Measurements from ENCODE around the gene OAS1.
"Not testable (repeated sequence)": the region's sequence is repeated elsewhere in the genome, so short reads cannot be mapped to it uniquely, and the experiment has no call there.

The OAS1 gene

DNA sequence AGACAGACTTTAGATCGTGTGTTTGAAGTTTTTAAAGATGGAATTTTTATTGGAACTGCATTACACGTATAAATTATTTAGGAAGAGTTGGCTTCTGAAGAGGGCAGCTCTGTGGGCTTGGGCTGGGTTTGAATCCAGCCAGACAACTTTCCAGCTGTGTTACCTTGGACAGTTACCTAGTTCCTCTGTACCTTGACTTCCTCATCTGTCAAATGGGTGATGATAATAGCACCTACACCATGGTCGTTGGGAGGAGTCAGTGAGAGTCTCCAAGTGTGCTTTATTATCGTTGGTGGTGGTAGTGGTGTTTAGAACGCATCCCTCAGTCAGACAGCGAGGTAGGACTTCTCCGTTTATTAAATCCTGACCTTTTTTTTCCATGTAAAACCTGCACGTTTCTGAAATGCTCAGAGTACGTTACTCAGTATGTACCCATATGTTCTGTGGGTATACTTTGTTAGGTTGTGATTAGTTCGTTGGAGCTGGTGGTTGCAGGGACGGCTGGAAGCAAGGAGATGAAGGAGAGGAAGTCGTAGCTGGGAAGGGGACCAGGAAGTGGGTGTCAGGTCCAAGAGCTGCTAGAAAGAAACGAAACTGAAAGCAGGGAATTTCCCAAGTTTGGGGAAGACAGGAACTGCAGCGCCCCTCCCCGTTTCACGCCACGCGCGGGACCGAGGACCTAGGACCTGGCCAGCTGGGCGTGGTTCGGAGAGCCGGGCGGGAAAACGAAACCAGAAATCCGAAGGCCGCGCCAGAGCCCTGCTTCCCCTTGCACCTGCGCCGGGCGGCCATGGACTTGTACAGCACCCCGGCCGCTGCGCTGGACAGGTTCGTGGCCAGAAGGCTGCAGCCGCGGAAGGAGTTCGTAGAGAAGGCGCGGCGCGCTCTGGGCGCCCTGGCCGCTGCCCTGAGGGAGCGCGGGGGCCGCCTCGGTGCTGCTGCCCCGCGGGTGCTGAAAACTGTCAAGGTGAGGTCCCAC lies 31.3 kb downstream of the OAS1 start, which contains the start of gene OAS3:
OAS3 (plus strand) TSS at position 734 of the 979 bp plus-strand sequence; CDS start at position 791, 57 bp downstream.
- no peak for DNase-seq

GRCh38 chr12:112938751-112939150 lies 32.0 kb downstream of the OAS1 start:
- DNase-seq = no peak

DNA sequence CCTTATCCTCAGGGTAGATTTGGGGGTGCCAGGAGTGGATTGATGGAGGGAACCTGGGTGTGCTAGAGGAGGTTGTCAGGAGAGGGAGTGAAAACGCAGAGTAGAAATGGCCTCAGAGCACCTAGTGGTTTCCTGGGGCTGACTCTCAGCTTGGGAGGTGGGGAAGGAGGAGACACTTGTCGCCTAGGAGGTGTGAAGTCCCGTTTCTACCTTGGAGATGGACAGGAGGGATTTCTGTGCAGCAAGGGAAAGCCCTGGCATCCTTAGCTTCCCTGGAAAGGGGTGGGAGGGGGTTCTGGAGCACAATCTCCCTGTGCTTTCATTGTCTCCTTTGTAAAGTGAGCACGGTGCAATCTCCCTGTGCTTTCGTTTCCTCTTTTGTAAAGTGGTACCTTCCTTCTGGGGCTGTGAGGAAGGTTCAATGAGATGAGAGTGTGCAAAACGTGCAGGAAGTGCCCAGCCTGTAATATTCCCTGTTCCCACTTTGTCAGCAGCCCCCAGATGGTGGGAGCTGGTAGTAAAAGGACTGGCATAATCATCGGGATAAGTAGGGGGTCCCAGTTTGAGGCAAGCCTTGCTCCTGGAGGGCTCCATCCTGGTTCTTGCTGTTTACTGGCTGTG lies 33.1 kb downstream of the OAS1 start:
- no peak for DNase-seq

DNA sequence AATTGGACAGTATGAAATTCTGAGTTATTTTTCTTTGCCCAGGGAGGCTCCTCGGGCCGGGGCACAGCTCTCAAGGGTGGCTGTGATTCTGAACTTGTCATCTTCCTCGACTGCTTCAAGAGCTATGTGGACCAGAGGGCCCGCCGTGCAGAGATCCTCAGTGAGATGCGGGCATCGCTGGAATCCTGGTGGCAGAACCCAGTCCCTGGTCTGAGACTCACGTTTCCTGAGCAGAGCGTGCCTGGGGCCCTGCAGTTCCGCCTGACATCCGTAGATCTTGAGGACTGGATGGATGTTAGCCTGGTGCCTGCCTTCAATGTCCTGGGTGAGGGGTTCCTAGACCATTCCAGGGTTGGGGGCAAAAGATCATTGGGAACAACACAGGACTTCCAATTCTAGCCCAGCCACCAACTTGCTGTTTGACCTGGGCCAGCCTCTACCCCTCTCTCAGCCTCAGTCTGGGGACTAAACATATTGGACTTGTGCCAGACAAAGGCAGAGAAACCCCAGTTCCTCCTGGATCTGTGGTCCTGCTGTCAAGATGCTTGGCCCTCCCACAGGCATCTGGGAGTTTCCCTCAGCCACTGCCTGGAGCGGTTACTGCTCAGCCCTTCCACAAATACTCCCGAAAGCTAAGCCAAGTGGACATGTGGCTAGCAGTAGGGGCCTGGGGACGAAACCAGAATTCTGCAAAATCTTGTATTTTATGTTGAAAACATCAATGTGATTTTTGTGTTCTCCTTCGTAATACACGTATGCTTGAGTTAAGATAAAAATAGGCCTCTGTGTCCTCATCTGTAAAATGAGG lies 35.0 kb downstream of the OAS1 start:
- DNase-seq = no peak

- DNase-seq = no peak
Measured at GRCh38 chr12:112942572-112942971, 35.8 kb downstream of the OAS1 start.

DNA sequence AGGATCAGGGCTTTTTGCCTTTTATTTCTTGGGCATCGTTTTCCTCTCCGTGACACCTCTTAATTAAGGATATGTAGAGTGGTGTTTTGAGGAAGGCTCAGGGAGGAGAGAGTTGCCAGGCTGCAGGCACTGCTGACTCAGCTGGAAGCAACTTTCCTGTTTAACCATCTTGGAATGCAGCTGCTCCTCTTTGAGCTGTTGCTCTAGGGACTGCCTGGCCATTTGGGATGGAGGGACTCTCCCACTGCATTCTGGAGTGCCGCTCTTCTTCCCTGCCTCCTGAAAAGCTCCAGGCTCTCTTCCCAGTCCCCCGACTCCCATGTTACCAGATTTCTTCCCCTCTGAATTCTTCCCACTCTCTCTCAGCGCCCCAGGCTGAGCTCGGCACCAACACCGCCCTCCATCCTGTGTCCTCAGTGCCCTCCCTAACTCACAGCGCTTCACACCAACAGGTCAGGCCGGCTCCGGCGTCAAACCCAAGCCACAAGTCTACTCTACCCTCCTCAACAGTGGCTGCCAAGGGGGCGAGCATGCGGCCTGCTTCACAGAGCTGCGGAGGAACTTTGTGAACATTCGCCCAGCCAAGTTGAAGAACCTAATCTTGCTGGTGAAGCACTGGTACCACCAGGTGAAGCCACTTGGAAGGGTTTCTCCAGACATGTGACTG lies 37.4 kb downstream of the OAS1 start:
- DNase-seq = no peak

DNA sequence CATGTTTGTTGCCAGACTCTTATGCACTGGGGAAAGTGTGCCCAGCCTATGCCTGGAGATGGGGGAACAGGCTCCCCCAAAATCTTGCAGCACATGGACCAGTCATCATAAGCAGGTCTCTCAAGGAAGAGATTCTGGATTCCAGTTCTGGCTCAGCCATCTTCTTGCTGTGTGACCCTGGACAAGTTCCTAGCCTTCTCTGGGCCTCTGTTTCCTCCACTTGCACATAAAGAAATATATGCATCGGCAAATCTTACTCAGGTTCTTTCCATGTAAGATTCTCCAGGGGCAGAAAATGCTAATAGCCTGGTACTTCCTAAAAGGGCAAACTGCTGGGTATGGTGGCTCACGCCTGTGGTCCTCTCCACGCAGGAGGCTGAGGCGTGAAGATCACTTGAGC lies 38.8 kb downstream of the OAS1 start:
- no peak for DNase-seq

GRCh38 chr12:112946236-112947000 lies 39.7 kb downstream of the OAS1 start:
- no peak for DNase-seq

DNA sequence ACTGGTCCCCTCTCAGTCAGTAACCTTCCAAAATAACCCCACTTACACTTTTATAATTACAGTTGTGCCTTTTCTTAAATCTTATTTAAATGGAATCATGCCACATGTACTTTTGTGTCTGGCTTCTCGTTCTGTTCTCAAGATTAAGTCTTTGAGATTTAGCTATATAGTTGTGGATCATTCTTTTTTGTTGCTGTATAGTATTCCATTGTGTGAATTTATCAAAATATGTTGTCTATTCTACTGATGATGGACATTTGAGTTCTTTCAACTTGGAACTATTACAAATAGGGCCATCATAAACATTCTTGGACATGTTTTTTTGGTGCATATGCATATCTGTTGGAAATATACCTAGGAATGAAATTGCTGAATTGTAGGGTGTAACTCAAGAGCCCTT lies 40.6 kb downstream of the OAS1 start:
- DNase-seq = no peak

GRCh38 chr12:112947761-112948160 lies 41.0 kb downstream of the OAS1 start:
- DNase-seq = no peak

- DNase-seq = no peak
Measured at GRCh38 chr12:112948806-112949205, 42.0 kb downstream of the OAS1 start.

DNA sequence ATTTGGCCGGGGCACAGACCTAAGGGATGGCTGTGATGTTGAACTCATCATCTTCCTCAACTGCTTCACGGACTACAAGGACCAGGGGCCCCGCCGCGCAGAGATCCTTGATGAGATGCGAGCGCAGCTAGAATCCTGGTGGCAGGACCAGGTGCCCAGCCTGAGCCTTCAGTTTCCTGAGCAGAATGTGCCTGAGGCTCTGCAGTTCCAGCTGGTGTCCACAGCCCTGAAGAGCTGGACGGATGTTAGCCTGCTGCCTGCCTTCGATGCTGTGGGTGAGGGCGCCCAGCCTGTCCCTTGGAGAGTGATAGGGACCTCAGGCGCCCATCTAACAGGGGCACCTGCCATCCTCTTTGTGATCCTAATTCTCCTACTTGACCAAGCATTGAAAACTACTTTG lies 43.9 kb downstream of the OAS1 start:
- DNase-seq = no peak

- not testable (repeated sequence) for DNase-seq
Measured at GRCh38 chr12:112957125-112957524, 50.4 kb downstream of the OAS1 start.

DNA sequence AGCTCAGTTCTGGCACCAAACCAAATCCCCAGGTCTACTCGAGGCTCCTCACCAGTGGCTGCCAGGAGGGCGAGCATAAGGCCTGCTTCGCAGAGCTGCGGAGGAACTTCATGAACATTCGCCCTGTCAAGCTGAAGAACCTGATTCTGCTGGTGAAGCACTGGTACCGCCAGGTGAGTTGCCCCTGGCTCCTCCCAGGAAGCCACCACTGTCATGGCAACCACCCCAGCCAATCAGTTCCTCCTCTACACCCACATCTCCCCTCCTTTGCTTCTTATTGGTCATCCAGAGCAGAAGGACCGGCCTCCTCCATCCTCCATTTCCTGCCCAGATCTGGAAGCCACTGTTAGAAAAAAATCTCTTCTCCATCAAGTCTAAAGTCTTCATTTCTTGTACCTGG lies 54.3 kb downstream of the OAS1 start:
- no peak for DNase-seq

- no peak for DNase-seq
Measured at GRCh38 chr12:112961536-112961935, 54.8 kb downstream of the OAS1 start.

DNA sequence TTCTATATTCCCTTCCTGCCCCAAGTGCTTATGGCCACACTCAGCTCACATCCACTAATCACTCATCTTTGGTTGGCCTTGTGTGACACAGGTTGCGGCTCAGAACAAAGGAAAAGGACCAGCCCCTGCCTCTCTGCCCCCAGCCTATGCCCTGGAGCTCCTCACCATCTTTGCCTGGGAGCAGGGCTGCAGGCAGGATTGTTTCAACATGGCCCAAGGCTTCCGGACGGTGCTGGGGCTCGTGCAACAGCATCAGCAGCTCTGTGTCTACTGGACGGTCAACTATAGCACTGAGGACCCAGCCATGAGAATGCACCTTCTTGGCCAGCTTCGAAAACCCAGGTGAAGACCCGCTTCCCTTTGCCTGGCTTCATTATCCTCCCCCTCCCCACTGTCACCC lies 55.8 kb downstream of the OAS1 start:
- no peak for DNase-seq

DNA sequence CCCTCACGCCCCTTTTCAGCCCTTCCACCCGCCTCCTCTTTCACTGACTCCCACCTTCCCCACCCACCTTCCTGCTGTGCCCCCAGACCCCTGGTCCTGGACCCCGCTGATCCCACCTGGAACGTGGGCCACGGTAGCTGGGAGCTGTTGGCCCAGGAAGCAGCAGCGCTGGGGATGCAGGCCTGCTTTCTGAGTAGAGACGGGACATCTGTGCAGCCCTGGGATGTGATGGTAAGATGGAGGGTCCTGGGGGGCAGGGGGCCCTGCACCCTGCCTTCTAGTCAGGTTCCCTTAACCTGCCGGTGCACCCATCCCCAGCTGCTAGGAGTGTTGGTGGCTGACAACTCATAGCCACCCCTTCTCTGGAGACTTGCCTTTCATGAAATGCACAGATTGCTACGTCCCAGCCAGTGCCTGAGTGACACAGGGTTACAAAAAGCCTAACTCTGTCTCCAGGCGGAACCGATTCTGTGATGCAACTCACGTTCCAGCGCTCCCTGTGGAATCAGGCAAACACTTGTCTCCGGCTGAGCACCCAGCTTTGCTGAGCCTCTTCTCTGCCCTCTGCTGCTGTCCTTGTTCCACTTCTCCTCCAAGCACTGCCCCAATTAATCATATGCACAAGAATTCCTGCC lies 56.6 kb downstream of the OAS1 start:
- no peak for DNase-seq

GRCh38 chr12:112964067-112964670 lies 57.4 kb downstream of the OAS1 start:
- DNase-seq = no peak

DNA sequence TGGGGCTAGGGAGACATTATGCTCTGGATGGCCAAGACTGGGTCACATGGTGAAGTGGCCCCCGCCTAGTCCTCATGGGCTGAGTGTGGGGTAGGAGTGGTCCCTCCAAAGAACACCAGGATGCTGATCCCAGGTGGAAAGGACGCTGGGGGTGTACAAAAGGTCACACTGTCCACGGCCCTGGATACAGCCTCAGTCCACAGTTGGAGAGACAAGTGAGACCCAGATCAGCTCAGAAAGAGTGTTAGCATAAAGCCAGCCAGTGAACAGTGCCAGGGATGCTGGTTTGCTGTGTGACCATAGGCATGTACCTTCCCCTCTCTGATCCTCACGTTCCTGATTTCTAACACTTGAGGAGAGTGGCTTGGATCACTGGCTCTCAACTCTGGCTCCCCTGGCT lies 58.2 kb downstream of the OAS1 start:
- no peak for DNase-seq

DNA sequence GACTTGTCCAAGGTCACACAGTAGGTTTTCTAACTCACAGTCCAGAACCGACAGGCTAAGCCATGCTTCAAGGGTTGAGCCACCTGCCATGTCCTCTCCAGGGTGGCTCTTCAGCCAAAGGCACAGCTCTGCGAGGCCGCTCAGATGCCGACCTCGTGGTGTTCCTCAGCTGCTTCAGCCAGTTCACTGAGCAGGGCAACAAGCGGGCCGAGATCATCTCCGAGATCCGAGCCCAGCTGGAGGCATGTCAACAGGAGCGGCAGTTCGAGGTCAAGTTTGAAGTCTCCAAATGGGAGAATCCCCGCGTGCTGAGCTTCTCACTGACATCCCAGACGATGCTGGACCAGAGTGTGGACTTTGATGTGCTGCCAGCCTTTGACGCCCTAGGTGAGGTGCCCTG lies 58.9 kb downstream of the OAS1 start:
- no peak for DNase-seq

DNA sequence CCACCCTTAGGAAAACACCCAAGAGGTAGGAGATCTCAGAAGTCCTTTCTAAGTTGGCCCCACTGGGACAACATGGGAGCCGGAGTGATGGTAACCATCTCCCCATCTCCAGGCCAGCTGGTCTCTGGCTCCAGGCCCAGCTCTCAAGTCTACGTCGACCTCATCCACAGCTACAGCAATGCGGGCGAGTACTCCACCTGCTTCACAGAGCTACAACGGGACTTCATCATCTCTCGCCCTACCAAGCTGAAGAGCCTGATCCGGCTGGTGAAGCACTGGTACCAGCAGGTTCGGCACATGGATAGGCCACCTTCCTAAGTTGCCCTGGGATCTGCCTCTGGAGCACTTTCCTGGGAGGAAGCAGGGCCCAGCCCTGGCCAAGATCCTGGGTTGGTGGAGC lies 60.5 kb downstream of the OAS1 start:
- DNase-seq = no peak

All from T1000 (cell line).